Measurements from ENCODE around the gene SETX. TPM values are rescaled to one million over a fixed set of nuclear protein-coding genes. Genes with fewer than 3 reads are reported as not detected.

Gene SETX
- total and polyA plus RNA-seq, 8 donors: 11.1 to 23.1 (median 14.5) TPM

DNA sequence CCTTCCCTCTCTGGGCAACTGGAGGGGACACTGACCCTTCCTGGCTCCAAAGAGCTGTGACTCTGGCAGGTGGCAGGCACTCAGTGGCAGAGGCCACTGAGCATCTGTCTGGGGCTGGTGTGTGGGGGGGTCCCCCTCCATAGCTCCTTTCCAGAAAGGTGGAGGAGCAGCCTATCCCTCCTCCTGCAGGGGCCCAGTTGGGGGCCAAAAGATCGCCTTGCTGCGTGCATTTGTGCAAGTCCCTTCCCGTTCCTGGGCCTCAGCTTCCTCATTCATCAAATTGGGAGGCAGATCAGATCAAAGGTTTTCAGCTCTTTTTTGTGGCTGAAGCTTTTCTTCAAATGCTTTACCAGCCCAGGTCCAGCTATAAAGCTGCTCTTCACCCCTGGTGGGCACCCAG is 115.3 kb downstream of the SETX start:
- ATAC-seq (no peak), FAIRE-seq (no peak), DNase-seq (peak in 2 of 6 donors; percentile 8 to 17)
- WGBS, 2 donors: 61 to 74% methylated on average over 3 of the region's 3 CpGs
- intact Hi-C loops (cut with DNase I): loop anchor here in 2 of 3 donors (5.0 to 10.0 kb wide), 4 partner anchors 65 to 477 kb away; no protein-coding TSS in a partner anchor
- Histone ChIP-seq H3K4me3 (no peak overlapping the region), H3K36me3 (no peaks in the 10 kb centered on the region), H3K27me3 (no peaks in the 10 kb centered on the region), H3K27ac (no peak overlapping the region), H3K4me1 (peaks cover 14 to 23% (median 16%) of the 10 kb centered on the region in 3 donors), H3K9me3 (no peaks in the 10 kb centered on the region)
- TF ChIP-seq, protein P1, sequence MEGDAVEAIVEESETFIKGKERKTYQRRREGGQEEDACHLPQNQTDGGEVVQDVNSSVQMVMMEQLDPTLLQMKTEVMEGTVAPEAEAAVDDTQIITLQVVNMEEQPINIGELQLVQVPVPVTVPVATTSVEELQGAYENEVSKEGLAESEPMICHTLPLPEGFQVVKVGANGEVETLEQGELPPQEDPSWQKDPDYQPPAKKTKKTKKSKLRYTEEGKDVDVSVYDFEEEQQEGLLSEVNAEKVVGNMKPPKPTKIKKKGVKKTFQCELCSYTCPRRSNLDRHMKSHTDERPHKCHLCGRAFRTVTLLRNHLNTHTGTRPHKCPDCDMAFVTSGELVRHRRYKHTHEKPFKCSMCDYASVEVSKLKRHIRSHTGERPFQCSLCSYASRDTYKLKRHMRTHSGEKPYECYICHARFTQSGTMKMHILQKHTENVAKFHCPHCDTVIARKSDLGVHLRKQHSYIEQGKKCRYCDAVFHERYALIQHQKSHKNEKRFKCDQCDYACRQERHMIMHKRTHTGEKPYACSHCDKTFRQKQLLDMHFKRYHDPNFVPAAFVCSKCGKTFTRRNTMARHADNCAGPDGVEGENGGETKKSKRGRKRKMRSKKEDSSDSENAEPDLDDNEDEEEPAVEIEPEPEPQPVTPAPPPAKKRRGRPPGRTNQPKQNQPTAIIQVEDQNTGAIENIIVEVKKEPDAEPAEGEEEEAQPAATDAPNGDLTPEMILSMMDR (IDR thresholded peaks at IDR 0.05): no peak

DNA sequence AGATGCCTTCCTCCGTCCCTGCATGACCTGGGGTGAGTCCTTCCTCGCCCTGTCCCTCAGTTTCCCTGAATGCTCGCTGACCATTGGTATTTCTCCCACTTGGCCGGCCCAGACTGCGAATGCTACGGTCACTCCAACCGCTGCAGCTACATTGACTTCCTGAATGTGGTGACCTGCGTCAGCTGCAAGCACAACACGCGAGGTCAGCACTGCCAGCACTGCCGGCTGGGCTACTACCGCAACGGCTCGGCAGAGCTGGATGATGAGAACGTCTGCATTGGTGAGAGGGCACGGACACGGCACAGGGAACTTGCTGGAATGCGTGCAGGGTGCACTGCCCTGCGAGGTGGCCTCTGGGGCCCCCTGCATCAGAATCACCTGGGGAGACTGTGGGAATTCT is 115.8 kb downstream of the SETX start:
- ATAC-seq: no peak
- Histone ChIP-seq H3K4me3 (no peak overlapping the region), H3K27ac (no peak overlapping the region), H3K4me1 (peaks cover 9 to 17% (median 11%) of the 10 kb centered on the region in 3 donors), H3K27me3 (no peaks in the 10 kb centered on the region), H3K36me3 (no peaks in the 10 kb centered on the region), H3K9me3 (no peaks in the 10 kb centered on the region)
- DNase-seq: peak in 2 of 6 donors; percentile 16 to 60
- intact Hi-C loops (cut with DNase I): loop anchor here in 2 of 3 donors (5.0 to 10.0 kb wide), 4 partner anchors 64 to 477 kb away; no protein-coding TSS in a partner anchor
- 82 to 85% methylated on average over 19 of the region's 19 CpGs for WGBS, 2 donors
- no peak for FAIRE-seq
- TF ChIP-seq, protein P1 (IDR thresholded peaks at IDR 0.05): no peak

DNA sequence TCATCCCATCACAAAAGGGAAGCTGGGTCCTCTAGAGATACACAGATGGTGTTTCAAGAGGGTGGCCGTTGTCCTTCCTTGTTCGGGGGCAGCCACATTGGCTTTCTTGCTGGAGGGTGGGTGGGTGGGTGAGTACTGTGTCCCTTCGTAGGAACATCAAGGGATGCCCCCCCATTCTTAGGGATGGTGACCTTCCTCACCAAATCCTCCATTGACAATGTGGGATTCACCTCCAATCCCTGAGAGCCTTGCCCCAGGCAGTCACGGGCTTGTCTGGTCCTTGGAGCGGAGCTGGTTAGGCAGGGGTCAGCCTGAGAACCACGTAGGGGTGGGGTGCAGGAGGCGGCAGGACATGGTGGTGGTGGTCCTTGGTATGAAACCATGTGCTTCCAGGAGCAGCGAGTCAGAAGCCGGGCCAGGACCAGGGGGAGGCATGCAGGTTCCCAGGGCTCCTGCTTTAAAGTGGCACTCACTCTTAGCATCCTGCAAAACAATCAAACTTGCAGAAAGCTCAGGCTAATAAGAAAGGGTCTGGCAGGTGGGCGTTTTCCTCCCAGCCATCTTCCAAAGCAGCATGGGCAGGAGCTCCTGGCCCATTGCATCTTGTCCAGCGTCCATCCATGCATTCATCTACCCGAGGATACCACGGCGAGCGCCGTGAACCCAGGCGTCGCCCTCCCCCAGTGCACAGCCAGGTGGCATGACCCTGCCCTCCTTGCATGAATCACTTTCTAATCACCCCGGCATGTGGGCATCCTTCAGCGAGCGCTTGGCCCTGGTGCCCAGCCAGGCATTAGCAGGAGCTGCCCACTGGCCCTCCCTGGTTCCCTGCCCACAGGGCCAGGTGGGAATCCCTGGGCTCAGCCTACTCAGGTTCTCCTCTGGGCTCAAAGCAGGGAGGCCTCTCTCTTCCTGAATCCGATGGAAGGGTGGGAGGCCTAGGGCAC is 116.5 kb downstream of the SETX start:
- Histone ChIP-seq H3K4me1 (peaks cover 5 to 13% (median 6%) of the 10 kb centered on the region in 3 donors), H3K36me3 (no peaks in the 10 kb centered on the region), H3K27me3 (no peaks in the 10 kb centered on the region), H3K27ac (no peak overlapping the region), H3K4me3 (no peak overlapping the region), H3K9me3 (no peaks in the 10 kb centered on the region)
- DNase-seq (peak in 2 of 6 donors; percentile 12 to 63), ATAC-seq (no peak), FAIRE-seq (no peak)
- TF ChIP-seq, protein P1 (IDR thresholded peaks at IDR 0.05): no peak
- intact Hi-C loops (cut with DNase I): loop anchor here in 2 of 3 donors (5.0 to 10.0 kb wide), 4 partner anchors 63 to 476 kb away; no protein-coding TSS in a partner anchor
- WGBS, 2 donors: 74 to 84% methylated on average over 21 to 22 of the region's 22 CpGs

DNA sequence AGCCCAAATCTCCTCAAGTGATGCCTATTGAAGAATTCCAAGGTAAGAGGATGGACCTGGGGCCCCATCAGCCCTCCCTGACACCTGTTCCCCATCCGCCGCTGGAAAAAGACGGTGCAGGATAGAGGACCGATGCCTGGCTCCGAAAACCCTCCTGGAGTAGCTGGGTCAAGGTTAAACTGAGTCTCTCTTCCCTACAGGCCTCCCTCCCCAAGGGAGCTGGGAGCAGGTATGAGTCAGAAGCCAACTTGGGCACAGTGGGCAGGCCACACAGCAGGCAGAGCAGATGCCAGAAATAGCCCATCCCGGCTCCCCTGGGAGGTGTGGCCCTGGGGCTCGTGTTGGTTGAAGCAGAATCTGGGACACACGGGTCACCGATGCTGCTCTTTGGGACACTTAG is 117.3 kb downstream of the SETX start:
- TF ChIP-seq, protein P1 (IDR thresholded peaks at IDR 0.05): no peak
- ATAC-seq (no peak), DNase-seq (no peak), FAIRE-seq (no peak)
- H3K27me3 ChIP-seq: no peaks in the 10 kb centered on the region
- intact Hi-C loops (cut with DNase I): loop anchor here in 2 of 3 donors (5.0 to 10.0 kb wide), 4 partner anchors 63 to 475 kb away; no protein-coding TSS in a partner anchor
- no peaks in the 10 kb centered on the region for H3K36me3 ChIP-seq
- H3K27ac ChIP-seq: no peak overlapping the region
- peaks cover 0 to 6% (median 6%) of the 10 kb centered on the region in 3 donors for H3K4me1 ChIP-seq
- WGBS, 2 donors: 59 to 70% methylated on average over 9 of the region's 9 CpGs
- no peaks in the 10 kb centered on the region for H3K9me3 ChIP-seq
- H3K4me3 ChIP-seq: no peak overlapping the region
